ENCODE results near the gene MFSD1. TPM values are rescaled to one million over a fixed set of nuclear protein-coding genes. Genes with fewer than 3 reads are reported as not detected.

Gene MFSD1
- total and polyA plus RNA-seq, 5 donors, result 21.9 to 50.8 (median 34.9) TPM

DNA sequence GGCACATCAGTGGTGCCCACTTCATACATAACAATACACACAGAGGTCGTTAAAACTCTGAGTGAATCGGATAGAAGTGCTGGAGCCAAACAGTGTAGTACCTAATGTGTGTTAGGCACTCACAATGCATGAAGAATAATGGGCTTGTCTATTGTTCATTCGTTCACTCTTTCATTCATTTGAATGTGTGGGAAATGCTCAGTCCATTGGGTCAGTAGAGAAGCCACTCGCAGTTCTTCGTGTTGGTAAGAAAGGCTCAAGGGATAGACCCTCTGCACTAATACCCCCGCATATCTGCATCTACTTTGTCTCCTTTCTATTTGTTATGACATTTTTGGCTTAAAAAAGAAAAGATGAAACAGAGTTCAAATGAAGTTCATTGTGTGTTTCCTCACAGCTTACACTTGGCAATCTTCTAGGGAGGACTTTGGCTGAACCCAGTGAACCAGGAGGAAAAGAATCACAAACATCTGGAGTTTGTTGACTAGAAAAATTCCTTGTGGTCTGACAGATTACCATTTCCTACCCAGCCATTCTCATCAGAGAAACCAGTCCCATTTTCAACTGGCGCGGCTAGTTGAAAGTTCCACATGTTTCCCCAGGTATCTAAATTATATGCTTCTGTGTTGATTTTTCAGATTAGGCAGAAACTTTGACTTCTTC lies 32.8 kb upstream of the MFSD1 start:
- H3K27me3 ChIP-seq (ENCODE audit: control insufficient read depth, insufficient read depth), result no peaks in the 10 kb centered on the region
- WGBS, result 29% methylated on average over 8 of the region's 8 CpGs
- no peaks in the 10 kb centered on the region for H3K9me3 ChIP-seq (ENCODE audit: control insufficient read depth, low read length)
- intact Hi-C loops (cut with DNase I), result loop anchor here in 1 of 4 donors (5.0 kb wide), 1 partner anchor 37 kb away; the partner anchor contains the start of gene RARRES1
- DNase-seq, result no peak
- peaks cover 11% of the 10 kb centered on the region for H3K4me1 ChIP-seq (ENCODE audit: control insufficient read depth, insufficient read depth, low read length)
- no peak overlapping the region for H3K4me3 ChIP-seq (ENCODE audit: low read length)
- peak overlapping the region; percentile 94 for H3K27ac ChIP-seq (ENCODE audit: low read length)
- peak; percentile 82 to 85 for ATAC-seq

DNA sequence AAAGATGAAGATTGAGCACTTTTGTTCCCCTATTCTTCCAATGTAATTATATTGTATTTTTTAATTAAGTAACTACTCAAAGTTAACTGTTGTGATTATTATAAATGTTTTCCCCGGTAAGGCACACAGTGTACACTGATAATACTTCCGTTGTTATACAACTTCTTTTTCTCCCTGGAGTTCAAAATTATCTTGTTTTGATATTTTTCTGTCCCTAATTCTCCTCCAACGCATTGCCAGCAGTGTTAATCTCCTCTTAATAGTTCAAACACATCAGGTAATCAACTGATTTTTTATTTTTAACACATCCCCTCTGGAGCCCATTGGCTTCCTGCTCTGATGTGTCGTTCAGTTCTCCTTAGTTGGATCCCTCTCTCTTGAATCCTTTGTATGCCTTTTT lies 32.3 kb upstream of the MFSD1 start:
- peaks cover 11% of the 10 kb centered on the region for H3K4me1 ChIP-seq (ENCODE audit: control insufficient read depth, insufficient read depth, low read length)
- intact Hi-C loops (cut with DNase I), result loop anchor here in 1 of 4 donors (5.0 kb wide), 1 partner anchor 37 kb away; the partner anchor contains the start of gene RARRES1
- no peak overlapping the region for H3K27ac ChIP-seq (ENCODE audit: low read length)
- no peak for ATAC-seq
- H3K4me3 ChIP-seq (ENCODE audit: low read length), result no peak overlapping the region
- no peaks in the 10 kb centered on the region for H3K27me3 ChIP-seq (ENCODE audit: control insufficient read depth, insufficient read depth)
- no peak for DNase-seq
- no peaks in the 10 kb centered on the region for H3K9me3 ChIP-seq (ENCODE audit: control insufficient read depth, low read length)
- 19% methylated on average over 4 of the region's 4 CpGs for WGBS

DNA sequence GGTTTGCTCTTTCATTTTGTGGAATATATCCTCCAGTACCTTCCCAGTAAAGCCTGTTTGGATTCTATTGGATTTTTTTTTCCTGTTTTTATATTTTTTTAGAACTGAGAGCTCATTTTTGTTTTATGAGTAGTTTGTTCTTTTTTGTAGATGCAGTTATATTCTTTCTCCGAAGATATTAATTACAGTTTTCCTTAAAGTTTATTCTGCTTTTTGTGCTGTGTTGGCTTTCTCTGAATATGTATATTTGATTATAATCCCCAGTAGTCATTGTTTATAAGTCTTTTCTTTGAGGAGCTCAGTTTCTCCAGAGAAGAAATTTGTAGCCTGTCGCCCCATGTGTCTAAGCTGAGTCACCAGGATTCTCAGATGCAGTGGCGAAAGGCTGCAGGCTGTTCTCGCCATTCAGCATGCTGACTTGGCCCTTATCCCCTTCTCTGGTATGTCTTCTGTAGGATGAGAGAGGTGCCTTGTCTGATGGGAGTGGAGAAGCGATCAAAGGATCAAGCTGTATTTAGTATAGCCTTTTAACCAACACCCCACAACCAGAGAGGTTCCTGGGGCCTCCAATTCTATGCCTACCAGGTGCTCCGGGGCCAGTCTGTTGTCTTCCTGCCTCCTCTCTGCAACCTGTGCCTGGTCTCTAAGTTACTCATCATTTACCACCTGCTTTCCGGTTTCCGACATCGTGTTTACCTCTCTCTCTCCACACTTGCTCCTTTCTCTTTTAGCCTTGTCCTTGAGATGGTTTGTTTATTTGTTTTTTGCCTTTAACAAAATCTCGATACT lies 31.7 kb upstream of the MFSD1 start:
- no peak for DNase-seq
- Histone ChIP-seq H3K4me1 (ENCODE audit: control insufficient read depth, insufficient read depth, low read length) (peaks cover 11% of the 10 kb centered on the region), H3K4me3 (ENCODE audit: low read length) (no peak overlapping the region), H3K27ac (ENCODE audit: low read length) (peak overlapping the region; percentile 6), H3K27me3 (ENCODE audit: control insufficient read depth, insufficient read depth) (no peaks in the 10 kb centered on the region), H3K9me3 (ENCODE audit: control insufficient read depth, low read length) (no peaks in the 10 kb centered on the region)
- no peak for ATAC-seq
- WGBS, result 88% methylated on average over 10 of the region's 10 CpGs
- intact Hi-C loops (cut with DNase I), result loop anchor here in 1 of 4 donors (5.0 kb wide), 1 partner anchor 38 kb away; the partner anchor contains the start of gene RARRES1

DNA sequence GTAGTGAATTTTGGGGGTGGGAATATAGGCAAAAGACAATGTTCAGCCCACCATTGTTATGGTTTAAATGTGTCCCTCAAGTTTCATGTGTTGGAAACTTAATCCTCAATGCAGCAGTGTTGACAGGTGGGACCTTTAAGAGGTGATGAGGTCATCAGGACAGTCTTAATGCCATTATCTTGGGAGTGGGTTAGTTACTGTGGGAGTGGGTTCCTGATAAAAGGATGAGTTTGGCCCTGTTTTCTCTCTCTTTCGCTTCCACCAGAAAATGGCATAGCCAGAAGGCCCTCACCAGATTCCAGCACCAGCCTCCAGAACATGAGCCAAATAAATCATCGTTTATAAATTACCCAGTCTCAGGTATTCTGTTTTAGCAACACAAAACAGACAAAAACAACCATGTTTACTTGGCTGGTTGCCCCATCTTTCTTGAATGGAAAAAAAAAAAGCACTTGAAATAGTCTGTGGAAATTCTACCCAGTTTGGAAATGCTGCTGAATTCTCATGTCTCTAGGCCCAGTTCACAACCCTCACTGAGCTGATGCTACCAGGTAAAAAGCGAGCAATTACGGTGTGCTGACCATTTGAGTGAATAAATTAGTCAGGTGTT lies 31.0 kb upstream of the MFSD1 start:
- H3K27ac ChIP-seq (ENCODE audit: low read length), result no peak overlapping the region
- intact Hi-C loops (cut with DNase I), result no loop called here

DNA sequence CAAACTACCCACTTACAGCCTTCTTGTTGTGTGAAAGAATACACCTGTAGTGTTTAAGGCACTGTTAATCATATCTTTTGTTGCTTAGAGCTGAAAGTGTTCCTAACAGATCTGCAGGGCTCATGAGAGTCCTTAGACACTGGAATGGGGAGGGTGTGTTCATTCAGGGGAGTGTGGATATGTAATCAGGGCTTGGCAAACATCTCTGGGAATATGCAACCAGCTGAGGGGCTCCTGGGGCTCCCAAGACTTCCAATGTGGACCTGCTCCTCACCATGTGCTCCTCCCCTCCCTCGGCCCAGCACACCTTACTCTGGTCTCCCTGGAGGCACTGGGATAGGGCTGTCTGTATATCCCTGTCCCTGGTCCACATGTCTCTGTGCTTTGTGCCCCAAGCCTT lies 30.3 kb upstream of the MFSD1 start:
- no peaks in the 10 kb centered on the region for H3K9me3 ChIP-seq (ENCODE audit: control insufficient read depth, low read length)
- H3K4me3 ChIP-seq (ENCODE audit: low read length), result no peak overlapping the region
- H3K27ac ChIP-seq (ENCODE audit: low read length), result no peak overlapping the region
- intact Hi-C loops (cut with DNase I), result no loop called here
- DNase-seq, result no peak
- H3K4me1 ChIP-seq (ENCODE audit: control insufficient read depth, insufficient read depth, low read length), result peaks cover 11% of the 10 kb centered on the region
- no peaks in the 10 kb centered on the region for H3K27me3 ChIP-seq (ENCODE audit: control insufficient read depth, insufficient read depth)
- no peak for ATAC-seq
- WGBS, result 98% methylated on average over 1 of the region's 1 CpG

More for the DNA sequence above, 31.0 kb upstream of the MFSD1 start:
- Histone ChIP-seq H3K9me3 (ENCODE audit: control insufficient read depth, low read length) (no peaks in the 10 kb centered on the region), H3K4me3 (ENCODE audit: low read length) (no peak overlapping the region), H3K4me1 (ENCODE audit: control insufficient read depth, insufficient read depth, low read length) (peaks cover 11% of the 10 kb centered on the region), H3K27me3 (ENCODE audit: control insufficient read depth, insufficient read depth) (no peaks in the 10 kb centered on the region)
- no peak for ATAC-seq
- DNase-seq, result no peak
- WGBS, result 88% methylated on average over 4 of the region's 4 CpGs

DNA sequence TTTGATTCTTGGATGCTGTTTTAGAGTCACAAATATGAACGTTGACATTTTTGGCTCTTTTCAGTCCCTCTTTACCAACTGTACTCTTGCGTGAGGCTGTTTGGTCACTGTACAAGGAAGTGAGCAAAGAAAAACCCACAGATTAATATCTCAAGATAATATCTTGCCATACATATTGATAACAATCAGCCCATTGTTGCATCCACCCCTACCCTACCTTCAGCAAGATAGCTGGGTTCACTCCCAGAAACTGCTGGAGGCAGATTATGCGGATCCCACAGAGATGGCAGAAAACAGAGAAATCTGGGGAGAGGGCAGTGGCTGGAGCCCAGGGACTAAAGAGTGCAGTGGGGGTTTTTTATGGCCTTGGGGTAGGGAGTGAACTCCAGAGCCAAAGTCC lies 29.9 kb upstream of the MFSD1 start:
- intact Hi-C loops (cut with DNase I), result no loop called here
- Histone ChIP-seq H3K27me3 (ENCODE audit: control insufficient read depth, insufficient read depth) (no peaks in the 10 kb centered on the region), H3K4me3 (ENCODE audit: low read length) (no peak overlapping the region), H3K27ac (ENCODE audit: low read length) (no peak overlapping the region), H3K9me3 (ENCODE audit: control insufficient read depth, low read length) (no peaks in the 10 kb centered on the region), H3K4me1 (ENCODE audit: control insufficient read depth, insufficient read depth, low read length) (peaks cover 11% of the 10 kb centered on the region)
- no peak for DNase-seq
- 74% methylated on average over 3 of the region's 3 CpGs for WGBS
- no peak for ATAC-seq

DNA sequence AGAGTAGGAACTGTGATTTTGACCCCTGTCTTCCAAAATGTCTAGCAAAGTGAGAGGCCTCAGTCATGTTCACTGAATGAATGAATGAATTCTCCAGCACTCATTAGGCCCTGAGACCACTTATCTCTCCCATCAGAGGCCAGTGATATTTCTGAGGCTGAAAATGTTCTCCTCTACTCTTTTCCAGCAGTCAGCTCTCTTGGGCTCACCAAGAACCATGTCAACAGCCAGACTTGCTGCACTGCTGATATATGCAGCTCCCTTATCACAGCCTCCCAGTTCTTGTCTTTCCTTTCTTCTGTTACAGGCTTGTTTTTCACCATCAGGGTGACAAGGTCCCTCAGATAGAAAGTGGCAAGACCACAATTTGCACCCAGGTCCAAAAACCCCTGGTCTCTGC lies 28.7 kb upstream of the MFSD1 start:
- no peaks in the 10 kb centered on the region for H3K27me3 ChIP-seq (ENCODE audit: control insufficient read depth, insufficient read depth)
- H3K4me1 ChIP-seq (ENCODE audit: control insufficient read depth, insufficient read depth, low read length), result peaks cover 11% of the 10 kb centered on the region
- no peak overlapping the region for H3K27ac ChIP-seq (ENCODE audit: low read length)
- intact Hi-C loops (cut with DNase I), result no loop called here
- DNase-seq (no peak), ATAC-seq (peak in 1 of 2 donors; percentile 55)
- H3K4me3 ChIP-seq (ENCODE audit: low read length), result no peak overlapping the region
- H3K9me3 ChIP-seq (ENCODE audit: control insufficient read depth, low read length), result no peaks in the 10 kb centered on the region

DNA sequence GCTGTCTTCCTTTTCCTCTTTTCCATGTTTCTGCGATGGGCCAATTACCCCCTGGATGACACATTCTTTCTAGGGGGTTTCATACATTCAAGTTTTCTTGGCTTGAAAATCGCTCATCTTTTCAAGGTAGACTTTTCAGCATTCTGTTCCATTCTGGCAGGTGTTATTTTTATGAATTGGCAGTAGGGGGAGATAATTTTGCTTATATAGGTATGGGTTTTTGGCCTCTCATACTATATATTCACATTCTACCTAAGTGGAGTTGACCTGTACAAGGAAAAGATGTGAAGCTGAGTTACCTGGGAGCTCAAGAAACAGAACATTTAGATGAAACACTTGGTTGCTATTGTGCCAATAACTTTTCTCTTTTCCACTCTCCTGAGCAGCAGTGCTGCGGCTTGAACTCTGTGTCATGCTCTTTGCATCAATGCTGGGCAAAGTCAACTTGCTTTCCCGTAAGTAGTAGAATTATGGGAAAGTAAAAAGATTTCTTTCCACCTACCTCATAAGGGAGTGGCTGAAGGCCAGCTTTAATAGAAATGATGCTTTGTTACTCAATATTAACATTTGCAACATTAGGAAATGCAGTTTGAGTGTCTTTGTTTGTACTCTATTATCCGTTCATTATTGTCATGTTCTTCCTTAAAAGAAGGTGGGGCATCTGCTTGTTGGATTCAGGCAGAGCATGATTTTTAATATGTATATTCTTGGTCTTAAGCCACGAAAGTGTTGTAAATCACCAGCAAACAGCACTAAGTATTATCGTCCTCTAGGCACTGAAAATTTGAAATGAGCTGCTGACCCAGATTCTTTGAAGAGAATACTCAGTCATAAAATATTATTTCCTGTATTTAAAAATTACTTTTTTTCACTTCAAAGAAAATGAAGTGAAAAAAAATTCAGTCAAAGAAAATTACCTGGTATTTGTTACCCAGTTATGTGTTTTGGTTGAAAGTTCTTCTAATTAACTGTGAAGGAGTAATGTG lies 27.7 kb upstream of the MFSD1 start:
- Histone ChIP-seq H3K4me1 (ENCODE audit: control insufficient read depth, insufficient read depth, low read length) (peaks cover 5% of the 10 kb centered on the region), H3K4me3 (ENCODE audit: low read length) (no peak overlapping the region), H3K27ac (ENCODE audit: low read length) (no peak overlapping the region), H3K9me3 (ENCODE audit: control insufficient read depth, low read length) (no peaks in the 10 kb centered on the region), H3K27me3 (ENCODE audit: control insufficient read depth, insufficient read depth) (no peaks in the 10 kb centered on the region)
- intact Hi-C loops (cut with DNase I), result no loop called here
- ATAC-seq (peak; percentile 62 to 66), DNase-seq (no peak)
- WGBS, result 76% methylated on average over 7 of the region's 7 CpGs

DNA sequence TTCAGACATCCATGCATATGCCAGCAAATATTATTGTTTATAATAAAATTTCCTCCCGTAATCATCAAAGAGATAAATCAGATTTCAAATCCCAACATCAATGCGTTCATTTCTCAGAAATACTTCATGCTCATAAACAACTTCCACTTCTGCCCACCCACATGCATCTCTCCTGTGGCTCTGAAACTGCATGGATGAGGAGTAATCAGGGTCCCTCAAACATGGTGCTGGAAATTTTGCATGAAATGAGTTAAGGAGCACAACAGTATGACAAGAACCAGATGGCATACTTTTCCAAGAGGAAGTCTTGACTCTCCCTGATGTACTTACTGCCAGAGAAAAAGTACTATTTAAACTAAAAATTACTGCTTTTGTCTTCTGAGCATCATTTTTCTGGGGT lies 26.9 kb upstream of the MFSD1 start:
- Histone ChIP-seq H3K4me1 (ENCODE audit: control insufficient read depth, insufficient read depth, low read length) (peaks cover 5% of the 10 kb centered on the region), H3K27ac (ENCODE audit: low read length) (no peak overlapping the region), H3K27me3 (ENCODE audit: control insufficient read depth, insufficient read depth) (no peaks in the 10 kb centered on the region), H3K4me3 (ENCODE audit: low read length) (no peak overlapping the region), H3K9me3 (ENCODE audit: control insufficient read depth, low read length) (no peaks in the 10 kb centered on the region)
- no peak for ATAC-seq
- DNase-seq, result no peak
- intact Hi-C loops (cut with DNase I), result no loop called here
- 64% methylated on average over 2 of the region's 2 CpGs for WGBS
